GM12801 (cell line): ENCODE data around the gene DNAJC17.

Experiments
- TF ChIP-seq, protein P1 (sequence below): IDR thresholded peaks from one replicate; pipeline ENCODE4 v1.5.1; 2011; ENCODE audit warnings: control low read depth; ENCODE audit not compliant: insufficient read length; ENCODE audit errors: extremely low read depth

The DNAJC17 gene

DNA sequence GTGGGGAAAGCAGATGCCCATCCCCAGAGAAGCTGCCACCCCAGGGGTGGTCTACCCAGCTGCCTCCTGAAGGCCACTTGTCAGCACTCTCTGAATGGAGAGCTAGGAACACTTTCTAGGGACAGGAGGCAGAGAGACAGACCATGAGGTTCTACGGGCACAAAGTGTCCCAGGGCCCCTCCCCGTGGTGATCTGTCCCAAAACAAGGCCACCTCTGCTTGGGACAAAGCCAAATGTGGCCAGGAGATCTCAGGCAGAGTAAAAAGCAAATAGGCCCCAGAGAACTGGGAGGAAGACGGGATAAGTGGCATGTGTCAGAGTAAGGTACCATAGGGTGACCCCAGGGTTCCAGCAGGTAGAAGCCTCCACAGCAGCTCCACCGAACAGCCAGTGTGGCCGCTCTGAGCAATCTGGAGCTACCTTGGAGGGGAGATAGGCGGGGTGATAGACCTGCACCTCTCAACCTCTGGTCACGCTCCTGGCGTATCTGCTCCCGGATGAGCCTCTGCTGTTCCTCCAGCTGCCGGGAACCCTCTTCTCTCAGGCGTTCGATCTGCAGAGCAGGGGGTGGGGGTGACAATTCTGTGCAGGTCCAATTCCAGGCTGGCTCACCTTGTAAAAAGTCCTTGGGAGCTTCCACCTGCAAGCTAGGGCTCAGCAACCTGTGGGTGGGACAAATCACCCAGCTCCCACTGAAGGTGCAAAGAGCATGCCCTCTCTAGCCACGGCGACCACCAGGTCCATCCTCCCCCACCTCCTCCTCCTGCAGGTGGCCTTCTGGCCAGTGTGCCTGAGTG is 31.3 kb downstream of the DNAJC17 start:
- TF ChIP-seq, protein P1, sequence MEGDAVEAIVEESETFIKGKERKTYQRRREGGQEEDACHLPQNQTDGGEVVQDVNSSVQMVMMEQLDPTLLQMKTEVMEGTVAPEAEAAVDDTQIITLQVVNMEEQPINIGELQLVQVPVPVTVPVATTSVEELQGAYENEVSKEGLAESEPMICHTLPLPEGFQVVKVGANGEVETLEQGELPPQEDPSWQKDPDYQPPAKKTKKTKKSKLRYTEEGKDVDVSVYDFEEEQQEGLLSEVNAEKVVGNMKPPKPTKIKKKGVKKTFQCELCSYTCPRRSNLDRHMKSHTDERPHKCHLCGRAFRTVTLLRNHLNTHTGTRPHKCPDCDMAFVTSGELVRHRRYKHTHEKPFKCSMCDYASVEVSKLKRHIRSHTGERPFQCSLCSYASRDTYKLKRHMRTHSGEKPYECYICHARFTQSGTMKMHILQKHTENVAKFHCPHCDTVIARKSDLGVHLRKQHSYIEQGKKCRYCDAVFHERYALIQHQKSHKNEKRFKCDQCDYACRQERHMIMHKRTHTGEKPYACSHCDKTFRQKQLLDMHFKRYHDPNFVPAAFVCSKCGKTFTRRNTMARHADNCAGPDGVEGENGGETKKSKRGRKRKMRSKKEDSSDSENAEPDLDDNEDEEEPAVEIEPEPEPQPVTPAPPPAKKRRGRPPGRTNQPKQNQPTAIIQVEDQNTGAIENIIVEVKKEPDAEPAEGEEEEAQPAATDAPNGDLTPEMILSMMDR = no peak

DNA sequence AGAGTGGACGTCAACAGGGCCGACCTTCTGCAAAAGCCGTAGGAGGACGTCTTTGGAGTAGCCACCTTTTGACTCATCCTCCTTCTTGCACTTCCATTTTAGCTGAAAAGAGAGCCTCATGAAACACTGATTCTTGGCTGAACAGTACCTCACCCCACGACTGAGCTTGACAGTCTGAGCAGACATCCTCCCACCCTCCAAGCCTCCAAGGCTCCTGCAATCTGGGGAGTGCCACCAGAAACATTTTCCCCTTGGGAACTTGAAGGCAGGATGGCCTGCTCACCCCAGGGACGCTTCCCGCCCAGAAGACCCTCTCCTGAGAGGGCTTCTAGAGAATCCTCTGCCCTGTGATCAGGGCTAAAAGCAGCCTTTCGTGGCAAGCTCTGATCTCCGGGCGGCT is 32.3 kb downstream of the DNAJC17 start:
- TF ChIP-seq, protein P1 = no peak

DNA sequence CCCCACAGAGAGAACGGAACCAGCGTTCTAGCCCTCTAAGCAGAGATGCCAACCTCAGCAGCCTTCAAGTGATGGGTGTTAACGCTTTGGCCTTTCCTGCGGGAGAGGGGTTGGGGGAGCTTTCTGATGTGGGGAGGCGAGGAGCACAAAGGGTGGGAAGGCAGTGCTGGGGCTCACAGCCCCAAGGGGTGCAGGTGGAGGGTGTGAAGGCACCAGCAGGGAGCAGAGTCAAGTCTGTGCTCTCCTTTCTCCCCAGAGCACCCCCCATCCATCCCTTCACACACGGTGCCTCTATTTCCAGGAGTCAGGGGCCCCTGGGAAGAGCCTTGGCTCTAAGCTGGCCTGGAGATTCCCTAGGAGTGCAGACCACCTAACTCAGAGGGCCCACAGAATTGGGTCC is 33.4 kb downstream of the DNAJC17 start:
- TF ChIP-seq, protein P1 = no peak

DNA sequence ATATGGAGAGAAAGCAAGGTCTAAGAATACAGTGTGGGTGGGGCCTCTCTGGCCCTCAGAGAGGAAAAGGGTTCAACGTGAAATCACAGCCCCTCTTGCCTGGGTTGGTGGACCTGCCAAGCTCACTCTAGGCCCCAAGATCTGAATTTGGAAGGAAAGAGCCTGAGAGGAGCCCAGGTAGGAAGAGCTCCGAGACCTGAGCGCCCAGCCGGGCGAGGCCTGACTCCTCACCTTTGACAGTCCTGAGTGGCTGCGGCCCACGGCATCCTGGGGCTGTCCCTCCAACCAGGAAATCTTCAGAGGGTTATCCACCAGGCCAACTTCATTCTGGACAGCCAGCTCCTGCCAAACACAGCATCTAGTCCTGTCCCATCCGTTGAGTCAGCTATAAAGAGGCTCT is 33.8 kb downstream of the DNAJC17 start:
- TF ChIP-seq, protein P1 = no peak

DNA sequence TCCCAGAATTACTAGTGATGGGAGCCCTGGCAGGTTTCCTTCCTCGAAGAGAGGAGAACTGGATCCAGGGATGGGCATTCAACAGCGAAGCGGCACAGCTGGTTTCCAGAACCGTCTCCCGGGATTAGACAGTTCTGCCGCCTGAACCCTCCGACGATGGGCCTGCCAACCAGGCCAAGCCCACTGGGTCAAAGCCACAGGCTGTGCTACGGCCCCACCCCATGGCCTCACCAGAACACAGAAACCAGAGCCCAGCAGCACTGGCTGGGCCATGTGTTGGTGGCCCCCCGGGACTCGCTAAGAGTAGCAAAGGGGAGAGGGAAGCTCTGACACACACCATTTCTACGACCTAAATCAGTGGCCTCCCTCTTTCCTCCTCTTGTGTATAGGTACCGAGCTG is 35.3 kb downstream of the DNAJC17 start:
- TF ChIP-seq, protein P1 = no peak

DNA sequence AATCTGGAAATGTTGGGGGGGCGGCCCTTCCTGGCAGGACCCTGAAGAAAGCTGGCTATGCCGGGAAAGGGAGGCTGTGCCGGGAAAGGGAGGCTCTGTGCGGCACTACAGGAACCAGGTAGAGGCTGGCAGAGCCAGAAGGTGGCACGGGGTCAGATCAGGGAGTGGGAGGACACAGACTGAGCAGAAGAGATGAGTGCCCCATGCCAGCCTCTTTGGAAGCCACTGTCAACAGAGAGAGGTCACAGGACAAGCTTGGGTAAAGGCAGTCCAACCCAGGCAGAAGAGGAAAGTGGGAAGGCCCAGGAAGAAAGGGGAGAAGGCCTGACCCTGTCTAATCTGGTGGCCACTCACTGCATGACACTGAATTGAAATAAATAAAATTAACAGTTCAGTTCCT is 36.0 kb downstream of the DNAJC17 start:
- TF ChIP-seq, protein P1 = no peak

DNA sequence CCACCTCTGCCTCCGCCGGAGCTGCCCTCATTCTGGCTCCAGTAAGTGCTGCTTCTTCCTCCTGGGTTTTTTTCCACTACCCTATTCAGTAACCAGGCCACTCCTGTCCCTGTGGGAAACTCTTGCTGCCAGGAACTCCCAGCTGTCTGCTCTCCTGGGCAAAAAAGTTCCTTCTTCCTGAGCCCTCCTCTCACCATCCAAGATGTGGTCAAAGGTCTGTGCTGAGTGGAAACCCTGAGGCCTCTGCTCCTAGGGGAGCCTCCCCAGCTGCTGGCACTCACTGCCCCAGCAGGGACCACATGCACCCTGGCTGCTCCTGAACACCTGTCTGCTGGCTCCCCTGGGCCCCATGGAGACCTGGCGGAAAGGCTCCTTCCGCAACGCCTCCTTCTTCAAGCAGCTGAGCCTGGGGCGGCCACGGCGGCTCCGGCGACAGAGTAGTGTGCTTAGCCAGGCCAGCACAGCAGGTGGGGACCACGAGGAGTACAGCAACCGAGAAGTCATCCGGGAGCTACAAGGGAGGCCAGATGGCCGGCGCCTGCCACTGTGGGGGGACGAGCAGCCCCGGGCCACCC is 37.0 kb downstream of the DNAJC17 start:
- TF ChIP-seq, protein P1 = no peak
